Bronchial epithelial cell (primary cell): ENCODE measurements around the gene PTK6. TPM values are rescaled to one million over a fixed set of nuclear protein-coding genes. Genes with fewer than 3 reads are reported as not detected.

Experiments
- DNase-seq: peaks from one replicate; pipeline ENCODE4 v3.0.0-alpha.2; 2010; ENCODE audit warnings: low read depth
- FAIRE-seq: peaks from 2 replicates; lab custom pipeline; 2011; peaks lifted over from hg19 to GRCh38; lab: Jason Lieb, UNC
- H3K27me3 ChIP-seq: 2 replicates; pipeline ENCODE4 v1.5.1; 2011; ENCODE audit warnings: low read length; ENCODE audit not compliant: control insufficient read depth, insufficient read depth
- H3K36me3 ChIP-seq: 2 replicates; pipeline ENCODE4 v1.5.1; 2011; ENCODE audit warnings: low read length; ENCODE audit not compliant: control insufficient read depth, insufficient read depth
- H3K4me3 ChIP-seq: 2 replicates; pipeline ENCODE4 v1.5.1; 2011; ENCODE audit warnings: mild to moderate bottlenecking, low read depth, low read length, control low read depth
- total RNA-seq: library from RNA; depleted of rRNA; stranded (reverse); fragments of >200 nt; gene quantifications from 2 replicates; pipeline ENCODE4 v1.2.1, GENCODE V29; 2014
- TF ChIP-seq, protein P1 (sequence below): IDR thresholded peaks from 2 replicates; pipeline ENCODE4 v1.5.1; 2011; ENCODE audit warnings: mild to moderate bottlenecking, moderate library complexity, low read length, control low read depth, inconsistent platforms; ENCODE audit not compliant: insufficient read depth, severe bottlenecking

PTK6 gene
- total RNA-seq, 1 donor from 2014 or later, result 59.5 TPM

DNA sequence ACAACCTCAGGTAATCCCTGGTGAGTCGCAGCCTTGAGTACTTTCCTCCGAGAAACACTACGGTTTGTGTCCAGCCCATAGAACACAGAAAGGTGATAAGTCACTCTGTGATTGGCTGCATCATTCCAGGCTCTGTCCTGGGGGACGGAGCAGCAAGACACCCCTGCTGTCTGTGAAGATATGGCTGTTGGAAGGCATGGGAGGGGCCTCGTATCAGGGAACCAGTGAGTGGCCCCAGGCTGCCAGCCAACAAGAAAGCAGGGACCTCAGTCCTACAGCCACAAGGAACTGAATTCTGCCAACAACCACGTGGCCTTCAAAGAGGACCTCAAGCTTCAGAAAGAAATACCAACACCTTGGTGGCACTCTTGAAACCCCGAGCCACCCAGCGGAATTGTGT lies 31.9 kb downstream of the PTK6 start:
- no peak for FAIRE-seq
- TF ChIP-seq, protein P1, sequence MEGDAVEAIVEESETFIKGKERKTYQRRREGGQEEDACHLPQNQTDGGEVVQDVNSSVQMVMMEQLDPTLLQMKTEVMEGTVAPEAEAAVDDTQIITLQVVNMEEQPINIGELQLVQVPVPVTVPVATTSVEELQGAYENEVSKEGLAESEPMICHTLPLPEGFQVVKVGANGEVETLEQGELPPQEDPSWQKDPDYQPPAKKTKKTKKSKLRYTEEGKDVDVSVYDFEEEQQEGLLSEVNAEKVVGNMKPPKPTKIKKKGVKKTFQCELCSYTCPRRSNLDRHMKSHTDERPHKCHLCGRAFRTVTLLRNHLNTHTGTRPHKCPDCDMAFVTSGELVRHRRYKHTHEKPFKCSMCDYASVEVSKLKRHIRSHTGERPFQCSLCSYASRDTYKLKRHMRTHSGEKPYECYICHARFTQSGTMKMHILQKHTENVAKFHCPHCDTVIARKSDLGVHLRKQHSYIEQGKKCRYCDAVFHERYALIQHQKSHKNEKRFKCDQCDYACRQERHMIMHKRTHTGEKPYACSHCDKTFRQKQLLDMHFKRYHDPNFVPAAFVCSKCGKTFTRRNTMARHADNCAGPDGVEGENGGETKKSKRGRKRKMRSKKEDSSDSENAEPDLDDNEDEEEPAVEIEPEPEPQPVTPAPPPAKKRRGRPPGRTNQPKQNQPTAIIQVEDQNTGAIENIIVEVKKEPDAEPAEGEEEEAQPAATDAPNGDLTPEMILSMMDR, result no peak
- Histone ChIP-seq H3K27me3 (peaks cover 6% of the 10 kb centered on the region), H3K36me3 (no peaks in the 10 kb centered on the region), H3K4me3 (no peak overlapping the region)
- no peak for DNase-seq

DNA sequence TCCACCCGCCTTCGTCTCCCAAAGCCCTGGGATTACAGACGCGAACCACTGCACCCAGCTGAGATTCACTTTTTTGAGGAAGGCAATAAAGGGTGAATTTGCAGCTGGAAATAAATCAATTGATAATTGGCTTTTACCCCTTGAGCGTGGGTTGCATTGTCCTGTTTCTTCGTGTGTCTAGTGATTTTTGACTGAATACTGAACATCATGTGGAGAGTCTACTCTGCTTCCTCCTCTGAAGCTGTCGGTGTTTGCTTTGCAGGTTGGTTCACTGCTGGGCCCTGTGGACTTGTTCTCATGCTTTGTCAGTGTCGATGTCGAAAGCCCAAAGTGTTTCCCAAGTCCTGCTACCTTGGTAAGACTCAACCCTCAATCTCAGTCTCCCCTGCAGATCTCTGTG lies 32.5 kb downstream of the PTK6 start:
- DNase-seq (no peak), FAIRE-seq (no peak)
- H3K36me3 ChIP-seq, result no peaks in the 10 kb centered on the region
- peaks cover 8% of the 10 kb centered on the region for H3K27me3 ChIP-seq
- TF ChIP-seq, protein P1, result no peak
- no peak overlapping the region for H3K4me3 ChIP-seq

DNA sequence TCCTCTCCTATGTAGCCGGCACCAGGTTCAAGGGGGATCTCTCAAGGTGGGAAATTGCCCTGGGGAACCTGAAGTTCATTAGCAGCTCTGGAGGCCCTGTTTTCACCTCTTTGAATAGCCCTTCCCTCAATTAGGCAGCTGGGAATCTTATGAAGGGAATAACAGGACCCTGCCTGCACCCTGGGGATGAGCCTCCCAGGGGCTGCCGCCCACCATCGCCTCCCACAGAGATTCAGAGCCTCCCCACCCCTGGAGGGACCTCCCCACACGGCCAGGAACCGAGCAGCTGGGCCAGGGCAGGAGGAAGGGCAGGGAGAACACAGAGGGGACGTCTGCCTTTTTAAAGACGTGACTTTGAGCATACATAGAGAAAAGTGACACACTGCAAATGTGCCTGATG lies 33.7 kb downstream of the PTK6 start:
- no peak overlapping the region for H3K4me3 ChIP-seq
- DNase-seq (no peak), FAIRE-seq (no peak)
- TF ChIP-seq, protein P1, result no peak
- H3K36me3 ChIP-seq, result no peaks in the 10 kb centered on the region
- H3K27me3 ChIP-seq, result peaks cover 12% of the 10 kb centered on the region

DNA sequence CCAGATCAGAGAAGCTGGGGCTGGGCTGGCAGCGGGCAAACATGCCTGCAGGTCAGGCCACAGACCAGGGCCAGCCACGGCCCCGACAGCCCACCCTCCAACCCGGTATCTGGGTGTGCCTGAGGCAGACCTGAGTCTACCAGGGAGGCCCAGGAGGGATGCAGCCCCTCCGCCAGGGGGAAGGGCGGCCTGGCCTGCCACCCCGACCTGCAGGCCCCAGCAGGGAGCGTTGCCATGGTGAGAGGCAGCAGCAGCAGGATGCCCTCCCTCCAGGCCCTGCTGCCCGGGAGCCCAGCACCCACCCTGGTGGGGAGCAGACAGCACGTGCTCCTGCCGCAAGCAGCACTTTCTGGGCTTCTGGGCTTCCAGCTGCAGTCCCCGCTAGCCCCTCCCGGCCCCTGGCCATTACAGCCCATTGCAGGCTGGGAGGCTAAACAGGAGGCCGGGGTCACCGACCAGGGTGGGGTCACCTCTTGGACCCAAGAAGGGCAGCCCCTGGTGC lies 34.5 kb downstream of the PTK6 start:
- peaks cover 15% of the 10 kb centered on the region for H3K27me3 ChIP-seq
- DNase-seq, result no peak
- FAIRE-seq, result no peak
- H3K36me3 ChIP-seq, result no peaks in the 10 kb centered on the region
- TF ChIP-seq, protein P1, result no peak
- H3K4me3 ChIP-seq, result no peak overlapping the region

DNA sequence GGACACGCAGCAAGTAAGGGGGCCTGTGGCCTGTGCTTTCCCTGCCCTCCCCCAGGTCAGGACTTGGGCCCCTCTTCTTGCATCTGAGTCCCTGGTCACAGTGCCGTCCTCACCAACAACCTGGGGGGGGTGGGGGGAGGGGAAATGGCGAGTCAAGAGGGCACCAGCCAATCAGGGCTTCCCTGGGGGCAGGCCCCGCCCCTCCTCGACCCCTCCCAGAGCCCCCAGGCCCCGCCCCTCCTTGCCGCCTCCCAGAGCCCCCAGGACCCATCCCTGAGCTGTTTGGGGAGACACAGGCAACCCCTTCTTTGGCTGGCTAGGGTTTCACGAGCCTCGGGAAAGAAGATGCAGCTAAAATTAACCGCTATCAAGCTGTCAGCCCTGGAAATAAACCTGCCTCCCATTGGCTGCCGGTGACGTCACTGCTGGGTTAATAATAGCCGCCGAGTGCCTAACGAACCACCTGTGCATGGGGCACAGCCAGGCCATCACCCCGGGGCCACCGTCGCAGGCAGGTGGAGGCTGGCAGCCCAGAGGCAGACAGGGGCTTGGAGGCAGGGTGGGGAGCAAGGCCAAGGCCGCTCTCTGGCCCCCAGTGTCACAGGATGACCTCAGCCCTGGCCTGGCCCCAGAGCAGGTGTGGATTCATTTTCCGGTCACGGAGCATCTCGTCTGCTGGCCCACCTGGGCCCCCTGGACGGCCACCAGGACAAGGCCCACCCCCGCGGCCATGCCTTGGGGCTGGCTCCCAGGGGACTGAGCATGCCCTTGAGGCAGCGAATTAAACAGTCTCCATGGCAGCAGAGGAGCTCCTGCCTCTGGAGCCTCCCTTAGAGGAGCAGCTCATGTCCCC lies 35.1 kb downstream of the PTK6 start:
- DNase-seq (peak; percentile 12), FAIRE-seq (no peak)
- TF ChIP-seq, protein P1, result no peak
- no peaks in the 10 kb centered on the region for H3K36me3 ChIP-seq
- H3K27me3 ChIP-seq, result peaks cover 15% of the 10 kb centered on the region
- no peak overlapping the region for H3K4me3 ChIP-seq
